ENCODE results near the gene BSN. TPM values are rescaled to one million over a fixed set of nuclear protein-coding genes. Genes with fewer than 3 reads are reported as not detected.
A peak's percentile ranks its signal among the peaks of the same experiment; 100 is the strongest.

Gene BSN
- total RNA-seq, 6 experiments from 2014 or later: 0.31 to 0.68 (median 0.50) TPM

- ATAC-seq: peak in 1 of 4 donors; percentile 11
- Histone ChIP-seq H3K9me3 (no peaks in the 10 kb centered on the region), H3K36me3 (peaks cover 0 to 24% (median 1%) of the 10 kb centered on the region in 4 donors), H3K27me3 (no peaks in the 10 kb centered on the region), H3K4me1 (peaks cover 0 to 48% (median 18%) of the 10 kb centered on the region in 4 donors), H3K27ac (peak overlapping the region; percentile 4 to 95 (median 73)), H3K4me3 (no peak overlapping the region)
- WGBS (ENCODE audit: insufficient coverage, low coverage, low lambda C conversion rate, missing lambda C conversion rate): 62% methylated on average over 7 of the region's 9 CpGs
- TF ChIP-seq CTCF (IDR thresholded peaks at IDR 0.05) (no peak), POLR2A (IDR thresholded peaks at IDR 0.05) (no peak)
- DNase-seq: peak in 2 of 3 donors; percentile 56 to 78
- intact Hi-C loops (cut with DNase I): no loop called here
Observed at GRCh38 chr3:49533786-49534519, 20.3 kb upstream of the BSN start.

- DNase-seq: peak; percentile 76 to 89 (median 76)
- intact Hi-C loops (cut with DNase I): no loop called here
- H3K4me3 ChIP-seq: no peak overlapping the region
- peak overlapping the region; percentile 73 to 95 (median 86) for H3K27ac ChIP-seq
- H3K9me3 ChIP-seq: no peaks in the 10 kb centered on the region
- H3K36me3 ChIP-seq: peaks cover 0 to 24% (median 1%) of the 10 kb centered on the region in 4 donors
- peak in 3 of 4 donors; percentile 30 to 34 (median 33) for ATAC-seq
- peaks cover 0 to 54% (median 21%) of the 10 kb centered on the region in 4 donors for H3K4me1 ChIP-seq
- 56% methylated on average over 11 of the region's 14 CpGs for WGBS (ENCODE audit: insufficient coverage, low coverage, low lambda C conversion rate, missing lambda C conversion rate)
- TF ChIP-seq POLR2A (IDR thresholded peaks at IDR 0.05) (no peak), CTCF (IDR thresholded peaks at IDR 0.05) (no peak)
- H3K27me3 ChIP-seq: no peaks in the 10 kb centered on the region
Observed at GRCh38 chr3:49534581-49535441, 19.5 kb upstream of the BSN start.

GRCh38 chr3:49535971-49536874 is 18.1 kb upstream of the BSN start:
- Histone ChIP-seq H3K9me3 (no peaks in the 10 kb centered on the region), H3K4me3 (no peak overlapping the region), H3K4me1 (peaks cover 0 to 66% (median 22%) of the 10 kb centered on the region in 4 donors), H3K36me3 (peaks cover 0 to 16% (median 0%) of the 10 kb centered on the region in 4 donors), H3K27me3 (no peaks in the 10 kb centered on the region), H3K27ac (peak overlapping the region; percentile 59 to 95 (median 86))
- ATAC-seq (peak; percentile 27 to 56 (median 48)), DNase-seq (peak; percentile 75 to 92 (median 89))
- peak in 1 of 4 donors; percentile 38 for TF ChIP-seq CTCF (IDR thresholded peaks at IDR 0.05)
- TF ChIP-seq POLR2A (IDR thresholded peaks at IDR 0.05): peak; percentile 14
- WGBS (ENCODE audit: insufficient coverage, low coverage, low lambda C conversion rate, missing lambda C conversion rate): 14% methylated on average over 5 of the region's 7 CpGs
- intact Hi-C loops (cut with DNase I): no loop called here

All from right lobe of liver (tissue), 6 donors.